ENCODE results near the gene BCL2L11. TPM values are rescaled to one million over a fixed set of nuclear protein-coding genes. Genes with fewer than 3 reads are reported as not detected.
A peak's percentile ranks its signal among the peaks of the same experiment; 100 is the strongest.

BCL2L11 gene
- total and polyA plus RNA-seq, 9 of the 15 experiments (the other 6 are each of a cell fraction or from before 2014, with no cell fraction given), result 2.2 to 18.8 (median 5.0) TPM

DNA sequence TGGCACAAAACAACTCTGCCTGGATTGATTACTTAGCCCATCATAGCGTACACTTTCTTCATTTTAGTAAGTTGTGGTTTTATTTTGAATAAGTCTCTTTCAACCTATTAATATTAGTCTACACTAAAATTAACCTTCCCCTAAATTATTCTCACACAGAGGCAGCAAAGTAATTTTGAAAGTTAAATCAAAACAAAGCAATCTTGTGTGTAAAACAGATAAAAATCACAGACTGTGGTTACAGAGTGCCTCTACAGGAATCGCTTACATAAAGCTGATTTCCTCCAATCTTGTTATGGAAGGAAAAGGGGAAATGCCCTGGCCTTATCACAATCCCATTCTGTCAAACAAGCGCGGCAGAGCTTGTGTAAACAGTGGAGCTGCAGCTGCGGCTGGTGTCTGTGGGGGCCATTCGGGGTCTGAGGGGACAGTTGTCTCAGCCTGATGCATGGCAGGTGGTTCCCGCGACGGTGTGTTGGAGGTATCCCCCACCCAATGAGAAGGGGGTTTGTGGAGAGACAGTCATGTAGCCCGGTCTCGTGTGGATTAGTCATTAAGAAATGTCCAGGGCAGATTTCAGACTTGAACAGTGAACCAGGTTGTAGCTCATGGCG is 42.1 kb downstream of the BCL2L11 start (continued):
- TF ChIP-seq, protein P1, sequence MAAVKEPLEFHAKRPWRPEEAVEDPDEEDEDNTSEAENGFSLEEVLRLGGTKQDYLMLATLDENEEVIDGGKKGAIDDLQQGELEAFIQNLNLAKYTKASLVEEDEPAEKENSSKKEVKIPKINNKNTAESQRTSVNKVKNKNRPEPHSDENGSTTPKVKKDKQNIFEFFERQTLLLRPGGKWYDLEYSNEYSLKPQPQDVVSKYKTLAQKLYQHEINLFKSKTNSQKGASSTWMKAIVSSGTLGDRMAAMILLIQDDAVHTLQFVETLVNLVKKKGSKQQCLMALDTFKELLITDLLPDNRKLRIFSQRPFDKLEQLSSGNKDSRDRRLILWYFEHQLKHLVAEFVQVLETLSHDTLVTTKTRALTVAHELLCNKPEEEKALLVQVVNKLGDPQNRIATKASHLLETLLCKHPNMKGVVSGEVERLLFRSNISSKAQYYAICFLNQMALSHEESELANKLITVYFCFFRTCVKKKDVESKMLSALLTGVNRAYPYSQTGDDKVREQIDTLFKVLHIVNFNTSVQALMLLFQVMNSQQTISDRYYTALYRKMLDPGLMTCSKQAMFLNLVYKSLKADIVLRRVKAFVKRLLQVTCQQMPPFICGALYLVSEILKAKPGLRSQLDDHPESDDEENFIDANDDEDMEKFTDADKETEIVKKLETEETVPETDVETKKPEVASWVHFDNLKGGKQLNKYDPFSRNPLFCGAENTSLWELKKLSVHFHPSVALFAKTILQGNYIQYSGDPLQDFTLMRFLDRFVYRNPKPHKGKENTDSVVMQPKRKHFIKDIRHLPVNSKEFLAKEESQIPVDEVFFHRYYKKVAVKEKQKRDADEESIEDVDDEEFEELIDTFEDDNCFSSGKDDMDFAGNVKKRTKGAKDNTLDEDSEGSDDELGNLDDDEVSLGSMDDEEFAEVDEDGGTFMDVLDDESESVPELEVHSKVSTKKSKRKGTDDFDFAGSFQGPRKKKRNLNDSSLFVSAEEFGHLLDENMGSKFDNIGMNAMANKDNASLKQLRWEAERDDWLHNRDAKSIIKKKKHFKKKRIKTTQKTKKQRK (IDR thresholded peaks at IDR 0.05; ENCODE audit: borderline replicate concordance, low read depth, low read length), result no peak
- TF ChIP-seq TAF9B (IDR thresholded peaks at IDR 0.05; ENCODE audit: partially characterized antibody) (no peak), TBL1XR1 (IDR thresholded peaks at IDR 0.05; ENCODE audit: low read length in 2 of 2) (peak in 1 of 2 experiments; percentile 65; a peak in 2 of 4 replicates), ZKSCAN1 (IDR thresholded peaks at IDR 0.05; ENCODE audit: low read depth, low read length) (no peak), CBFA2T2 (conservative IDR thresholded peaks at IDR 0.05) (peak; percentile 76), SREBF1 (IDR thresholded peaks at IDR 0.05; ENCODE audit: borderline replicate concordance, low read depth, low read length) (no peak), ZNF79 (CRISPR knock-in tag; IDR thresholded peaks at IDR 0.05; ENCODE audit: low read depth) (no peak), CREM (IDR thresholded peaks at IDR 0.05; ENCODE audit: low read depth) (peak; percentile 23; the same call in 1 of the 2 replicates), ZC3H11A (IDR thresholded peaks at IDR 0.05; ENCODE audit: low read depth, low read length) (no peak), RAD51 (IDR thresholded peaks at IDR 0.05; ENCODE audit: borderline replicate concordance, low read depth) (no peak), NELFE (IDR thresholded peaks at IDR 0.05; ENCODE audit: insufficient read depth, insufficient read length) (no peak), HEY1 (CRISPR knock-in tag; IDR thresholded peaks at IDR 0.05; ENCODE audit: borderline replicate concordance) (no peak), U2AF2 (optimal IDR thresholded peaks at IDR 0.05; ENCODE audit: low read depth, low read length) (no peak), ZZZ3 (IDR thresholded peaks at IDR 0.05) (no peak), EHMT2 (IDR thresholded peaks at IDR 0.05) (no peak), SPI1 (IDR thresholded peaks at IDR 0.05; ENCODE audit: borderline replicate concordance, low read depth, low read length) (peak; percentile 98), MECOM (CRISPR knock-in tag; IDR thresholded peaks at IDR 0.05) (no peak)
- TF ChIP-seq, protein P2, sequence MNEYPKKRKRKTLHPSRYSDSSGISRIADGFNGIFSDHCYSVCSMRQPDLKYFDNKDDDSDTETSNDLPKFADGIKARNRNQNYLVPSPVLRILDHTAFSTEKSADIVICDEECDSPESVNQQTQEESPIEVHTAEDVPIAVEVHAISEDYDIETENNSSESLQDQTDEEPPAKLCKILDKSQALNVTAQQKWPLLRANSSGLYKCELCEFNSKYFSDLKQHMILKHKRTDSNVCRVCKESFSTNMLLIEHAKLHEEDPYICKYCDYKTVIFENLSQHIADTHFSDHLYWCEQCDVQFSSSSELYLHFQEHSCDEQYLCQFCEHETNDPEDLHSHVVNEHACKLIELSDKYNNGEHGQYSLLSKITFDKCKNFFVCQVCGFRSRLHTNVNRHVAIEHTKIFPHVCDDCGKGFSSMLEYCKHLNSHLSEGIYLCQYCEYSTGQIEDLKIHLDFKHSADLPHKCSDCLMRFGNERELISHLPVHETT (CRISPR knock-in tag; conservative IDR thresholded peaks at IDR 0.05 in 1 of 2, IDR thresholded peaks at IDR 0.05 in 1 of 2), result peak in 1 of 2 experiments; percentile 42; a peak in 1 of 4 replicates
- TF ChIP-seq, protein P3, sequence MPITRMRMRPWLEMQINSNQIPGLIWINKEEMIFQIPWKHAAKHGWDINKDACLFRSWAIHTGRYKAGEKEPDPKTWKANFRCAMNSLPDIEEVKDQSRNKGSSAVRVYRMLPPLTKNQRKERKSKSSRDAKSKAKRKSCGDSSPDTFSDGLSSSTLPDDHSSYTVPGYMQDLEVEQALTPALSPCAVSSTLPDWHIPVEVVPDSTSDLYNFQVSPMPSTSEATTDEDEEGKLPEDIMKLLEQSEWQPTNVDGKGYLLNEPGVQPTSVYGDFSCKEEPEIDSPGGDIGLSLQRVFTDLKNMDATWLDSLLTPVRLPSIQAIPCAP (CRISPR knock-in tag; IDR thresholded peaks at IDR 0.05; ENCODE audit: borderline replicate concordance), result no peak
- TF ChIP-seq, protein P4, sequence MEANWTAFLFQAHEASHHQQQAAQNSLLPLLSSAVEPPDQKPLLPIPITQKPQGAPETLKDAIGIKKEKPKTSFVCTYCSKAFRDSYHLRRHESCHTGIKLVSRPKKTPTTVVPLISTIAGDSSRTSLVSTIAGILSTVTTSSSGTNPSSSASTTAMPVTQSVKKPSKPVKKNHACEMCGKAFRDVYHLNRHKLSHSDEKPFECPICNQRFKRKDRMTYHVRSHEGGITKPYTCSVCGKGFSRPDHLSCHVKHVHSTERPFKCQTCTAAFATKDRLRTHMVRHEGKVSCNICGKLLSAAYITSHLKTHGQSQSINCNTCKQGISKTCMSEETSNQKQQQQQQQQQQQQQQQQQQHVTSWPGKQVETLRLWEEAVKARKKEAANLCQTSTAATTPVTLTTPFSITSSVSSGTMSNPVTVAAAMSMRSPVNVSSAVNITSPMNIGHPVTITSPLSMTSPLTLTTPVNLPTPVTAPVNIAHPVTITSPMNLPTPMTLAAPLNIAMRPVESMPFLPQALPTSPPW (CRISPR knock-in tag; IDR thresholded peaks at IDR 0.05), result peak; percentile 60
- TF ChIP-seq, protein P5, sequence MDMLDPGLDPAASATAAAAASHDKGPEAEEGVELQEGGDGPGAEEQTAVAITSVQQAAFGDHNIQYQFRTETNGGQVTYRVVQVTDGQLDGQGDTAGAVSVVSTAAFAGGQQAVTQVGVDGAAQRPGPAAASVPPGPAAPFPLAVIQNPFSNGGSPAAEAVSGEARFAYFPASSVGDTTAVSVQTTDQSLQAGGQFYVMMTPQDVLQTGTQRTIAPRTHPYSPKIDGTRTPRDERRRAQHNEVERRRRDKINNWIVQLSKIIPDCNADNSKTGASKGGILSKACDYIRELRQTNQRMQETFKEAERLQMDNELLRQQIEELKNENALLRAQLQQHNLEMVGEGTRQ (CRISPR knock-in tag; IDR thresholded peaks at IDR 0.05), result no peak
